ENCODE measurements around the gene ATP11A. TPM values are rescaled to one million over a fixed set of nuclear protein-coding genes. Genes with fewer than 3 reads are reported as not detected.

Gene ATP11A
- total and polyA plus RNA-seq, 10 of the 15 experiments (the other 5 are each of a cell fraction or from before 2014, with no cell fraction given) = 1.4 to 69.6 (median 14.4) TPM

GRCh38 chr13:112802802-112803195, 113.0 kb downstream of the ATP11A start (continued):
- TF ChIP-seq CUX1 (IDR thresholded peaks at IDR 0.05; ENCODE audit: insufficient replicate concordance, low read depth, low read length) (no peak), ATF7 (IDR thresholded peaks at IDR 0.05; ENCODE audit: low read depth) (0 out of 2 replicates have a peak, but pooled peaks have one; percentile 2), ZNF687 (IDR thresholded peaks at IDR 0.05) (0 out of 2 replicates have a peak, but pooled peaks have one; percentile 61), GATAD2B (conservative IDR thresholded peaks at IDR 0.05; ENCODE audit: low read depth) (no peak), RB1 (IDR thresholded peaks at IDR 0.05; ENCODE audit: borderline replicate concordance) (no peak), NFYB (IDR thresholded peaks at IDR 0.05; ENCODE audit: insufficient read depth, low read depth, low read length) (no peak), SMC3 (IDR thresholded peaks at IDR 0.05; ENCODE audit: borderline replicate concordance, low read length) (no peak), BHLHE40 (IDR thresholded peaks at IDR 0.05; ENCODE audit: borderline replicate concordance in 1 of 2, low read depth in 2 of 2, low read length in 1 of 2) (0 out of 4 replicates have a peak, but pooled peaks of 1 of the 2 experiments have one; percentile 22)

Data from GM12878 (cell line).